ENCODE measurements around the gene TADA1.

Gene TADA1

GRCh38 chr1:166865926-166866325 lies 10.1 kb downstream of the TADA1 start:
- FAIRE-seq (no peak), DNase-seq (ENCODE audit: insufficient read length) (no peak)
- TF ChIP-seq POLR2A (IDR thresholded peaks at IDR 0.05; ENCODE audit: low read depth, low read length): no peak
- no peak for TF ChIP-seq POLR2AphosphoS5 (IDR thresholded peaks at IDR 0.05; ENCODE audit: low read depth, low read length)

- FAIRE-seq (no peak), DNase-seq (ENCODE audit: insufficient read length) (no peak)
- TF ChIP-seq TAF1 (IDR thresholded peaks at IDR 0.05; ENCODE audit: borderline replicate concordance, low read depth, low read length) (no peak), POLR2AphosphoS5 (IDR thresholded peaks at IDR 0.05; ENCODE audit: low read depth, low read length) (no peak), POLR2A (IDR thresholded peaks at IDR 0.05; ENCODE audit: low read depth, low read length) (no peak)
These were observed 16.5 kb downstream of the TADA1 start for GRCh38 chr1:166859597-166859996.

- DNase-seq (ENCODE audit: insufficient read length) (no peak), FAIRE-seq (no peak)
- TF ChIP-seq POLR2AphosphoS5 (IDR thresholded peaks at IDR 0.05; ENCODE audit: low read depth, low read length) (no peak), TAF1 (IDR thresholded peaks at IDR 0.05; ENCODE audit: borderline replicate concordance, low read depth, low read length) (no peak), POLR2A (IDR thresholded peaks at IDR 0.05; ENCODE audit: low read depth, low read length) (no peak)
These were observed 17.2 kb downstream of the TADA1 start for GRCh38 chr1:166858726-166859419.

GRCh38 chr1:166857995-166858394 lies 18.1 kb downstream of the TADA1 start:
- DNase-seq (ENCODE audit: insufficient read length) (no peak), FAIRE-seq (no peak)
- no peak for TF ChIP-seq TAF1 (IDR thresholded peaks at IDR 0.05; ENCODE audit: borderline replicate concordance, low read depth, low read length)

- TF ChIP-seq TAF1 (IDR thresholded peaks at IDR 0.05; ENCODE audit: borderline replicate concordance, low read depth, low read length): no peak
- no peak for TF ChIP-seq POLR2A (IDR thresholded peaks at IDR 0.05; ENCODE audit: low read depth, low read length)
- TF ChIP-seq POLR2AphosphoS5 (IDR thresholded peaks at IDR 0.05; ENCODE audit: low read depth, low read length): no peak
- FAIRE-seq: no peak
- DNase-seq (ENCODE audit: insufficient read length): no peak
These were observed 20.5 kb downstream of the TADA1 start for GRCh38 chr1:166855558-166855957.

- TF ChIP-seq TAF1 (IDR thresholded peaks at IDR 0.05; ENCODE audit: borderline replicate concordance, low read depth, low read length): no peak
- no peak for TF ChIP-seq POLR2AphosphoS5 (IDR thresholded peaks at IDR 0.05; ENCODE audit: low read depth, low read length)
- no peak for TF ChIP-seq POLR2A (IDR thresholded peaks at IDR 0.05; ENCODE audit: low read depth, low read length)
- no peak for FAIRE-seq
- no peak for DNase-seq (ENCODE audit: insufficient read length)
These were observed 23.1 kb downstream of the TADA1 start for GRCh38 chr1:166852918-166853317.

- TF ChIP-seq POLR2AphosphoS5 (IDR thresholded peaks at IDR 0.05; ENCODE audit: low read depth, low read length): no peak
- TF ChIP-seq TAF1 (IDR thresholded peaks at IDR 0.05; ENCODE audit: borderline replicate concordance, low read depth, low read length): no peak
- no peak for TF ChIP-seq POLR2A (IDR thresholded peaks at IDR 0.05; ENCODE audit: low read depth, low read length)
- DNase-seq (ENCODE audit: insufficient read length) (no peak), FAIRE-seq (no peak)
These were observed 26.9 kb downstream of the TADA1 start for GRCh38 chr1:166849135-166849534.

- FAIRE-seq: no peak
- no peak for DNase-seq (ENCODE audit: insufficient read length)
- TF ChIP-seq POLR2AphosphoS5 (IDR thresholded peaks at IDR 0.05; ENCODE audit: low read depth, low read length): no peak
- no peak for TF ChIP-seq TAF1 (IDR thresholded peaks at IDR 0.05; ENCODE audit: borderline replicate concordance, low read depth, low read length)
- TF ChIP-seq POLR2A (IDR thresholded peaks at IDR 0.05; ENCODE audit: low read depth, low read length): no peak
These were observed 27.9 kb downstream of the TADA1 start for GRCh38 chr1:166848193-166848592.

- no peak for TF ChIP-seq POLR2AphosphoS5 (IDR thresholded peaks at IDR 0.05; ENCODE audit: low read depth, low read length)
- TF ChIP-seq POLR2A (IDR thresholded peaks at IDR 0.05; ENCODE audit: low read depth, low read length): no peak
- no peak for TF ChIP-seq TAF1 (IDR thresholded peaks at IDR 0.05; ENCODE audit: borderline replicate concordance, low read depth, low read length)
- DNase-seq (ENCODE audit: insufficient read length): no peak
- no peak for FAIRE-seq
These were observed 31.3 kb downstream of the TADA1 start for GRCh38 chr1:166844791-166845190.

GRCh38 chr1:166843769-166844596 lies 32.1 kb downstream of the TADA1 start:
- FAIRE-seq: no peak
- DNase-seq (ENCODE audit: insufficient read length): no peak
- TF ChIP-seq POLR2AphosphoS5 (IDR thresholded peaks at IDR 0.05; ENCODE audit: low read depth, low read length) (no peak), TAF1 (IDR thresholded peaks at IDR 0.05; ENCODE audit: borderline replicate concordance, low read depth, low read length) (no peak), POLR2A (IDR thresholded peaks at IDR 0.05; ENCODE audit: low read depth, low read length) (no peak)

GRCh38 chr1:166843322-166843721 lies 32.7 kb downstream of the TADA1 start:
- TF ChIP-seq TAF1 (IDR thresholded peaks at IDR 0.05; ENCODE audit: borderline replicate concordance, low read depth, low read length) (no peak), POLR2A (IDR thresholded peaks at IDR 0.05; ENCODE audit: low read depth, low read length) (no peak), POLR2AphosphoS5 (IDR thresholded peaks at IDR 0.05; ENCODE audit: low read depth, low read length) (no peak)
- FAIRE-seq: no peak

More at GRCh38 chr1:166843322-166843721, 32.7 kb downstream of the TADA1 start:
- no peak for DNase-seq (ENCODE audit: insufficient read length)
